ENCODE results near the gene SLC49A3. TPM values are rescaled to one million over a fixed set of nuclear protein-coding genes. Genes with fewer than 3 reads are reported as not detected.
"Not testable (repeated sequence)": the region's sequence is repeated elsewhere in the genome, so short reads cannot be mapped to it uniquely, and the experiment has no call there.

The SLC49A3 gene
- total RNA-seq, 1 donor from 2014 or later = 0.53 TPM

DNA sequence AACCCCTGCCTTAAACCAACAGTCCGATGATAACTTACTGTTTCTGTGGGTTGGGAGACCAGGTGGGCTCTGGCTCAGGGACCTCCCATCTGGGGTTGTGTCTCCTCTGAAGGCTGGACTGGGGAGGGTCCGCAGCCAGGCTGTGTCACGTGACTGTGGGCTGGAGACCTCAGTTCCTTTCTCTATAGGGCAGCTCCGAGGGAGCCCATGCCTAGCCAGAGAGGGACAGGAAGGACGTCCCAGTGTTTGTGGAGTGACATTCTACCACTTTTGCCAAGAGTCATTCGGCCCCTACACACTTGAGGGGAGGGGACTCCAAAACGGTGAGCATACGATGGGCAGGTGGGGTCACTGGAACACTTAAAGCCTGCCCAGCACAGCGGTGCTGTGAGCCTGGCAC is 21.2 kb upstream of the SLC49A3 start:
- FAIRE-seq (no peak), DNase-seq (ENCODE audit: low read depth) (no peak)
- TF ChIP-seq, protein P1, sequence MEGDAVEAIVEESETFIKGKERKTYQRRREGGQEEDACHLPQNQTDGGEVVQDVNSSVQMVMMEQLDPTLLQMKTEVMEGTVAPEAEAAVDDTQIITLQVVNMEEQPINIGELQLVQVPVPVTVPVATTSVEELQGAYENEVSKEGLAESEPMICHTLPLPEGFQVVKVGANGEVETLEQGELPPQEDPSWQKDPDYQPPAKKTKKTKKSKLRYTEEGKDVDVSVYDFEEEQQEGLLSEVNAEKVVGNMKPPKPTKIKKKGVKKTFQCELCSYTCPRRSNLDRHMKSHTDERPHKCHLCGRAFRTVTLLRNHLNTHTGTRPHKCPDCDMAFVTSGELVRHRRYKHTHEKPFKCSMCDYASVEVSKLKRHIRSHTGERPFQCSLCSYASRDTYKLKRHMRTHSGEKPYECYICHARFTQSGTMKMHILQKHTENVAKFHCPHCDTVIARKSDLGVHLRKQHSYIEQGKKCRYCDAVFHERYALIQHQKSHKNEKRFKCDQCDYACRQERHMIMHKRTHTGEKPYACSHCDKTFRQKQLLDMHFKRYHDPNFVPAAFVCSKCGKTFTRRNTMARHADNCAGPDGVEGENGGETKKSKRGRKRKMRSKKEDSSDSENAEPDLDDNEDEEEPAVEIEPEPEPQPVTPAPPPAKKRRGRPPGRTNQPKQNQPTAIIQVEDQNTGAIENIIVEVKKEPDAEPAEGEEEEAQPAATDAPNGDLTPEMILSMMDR (IDR thresholded peaks at IDR 0.05; ENCODE audit: insufficient read depth, low read length, severe bottlenecking) = no peak
- no peaks in the 10 kb centered on the region for H3K36me3 ChIP-seq (ENCODE audit: control insufficient read depth, insufficient read depth, low read length)
- no peak overlapping the region for H3K4me3 ChIP-seq (ENCODE audit: low read depth, low read length)
- no peaks in the 10 kb centered on the region for H3K27me3 ChIP-seq (ENCODE audit: control insufficient read depth, insufficient read depth, low read length)

- TF ChIP-seq, protein P1 (IDR thresholded peaks at IDR 0.05; ENCODE audit: insufficient read depth, low read length, severe bottlenecking) = no peak
- FAIRE-seq = no peak
- no peak for DNase-seq (ENCODE audit: low read depth)
- H3K27me3 ChIP-seq (ENCODE audit: control insufficient read depth, insufficient read depth, low read length) = no peaks in the 10 kb centered on the region
- H3K36me3 ChIP-seq (ENCODE audit: control insufficient read depth, insufficient read depth, low read length) = no peaks in the 10 kb centered on the region
- no peak overlapping the region for H3K4me3 ChIP-seq (ENCODE audit: low read depth, low read length)
These were observed 20.4 kb upstream of the SLC49A3 start for GRCh38 chr4:709348-709747.

DNA sequence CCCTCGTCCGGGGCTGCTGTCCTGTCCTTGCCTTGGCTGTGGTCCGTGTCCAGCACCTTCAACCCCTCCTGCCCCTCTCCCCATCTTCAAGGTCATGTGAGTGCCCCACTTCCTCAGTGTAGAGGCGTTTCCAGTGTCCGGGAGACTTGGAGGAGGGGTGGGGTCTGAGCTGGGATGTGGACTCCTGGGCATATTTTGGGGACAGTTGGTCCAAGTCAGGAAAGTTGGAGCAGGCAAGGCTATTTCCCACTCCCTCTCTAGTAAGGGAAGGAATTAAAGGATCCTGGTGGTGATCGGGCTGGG is 19.6 kb upstream of the SLC49A3 start:
- no peaks in the 10 kb centered on the region for H3K27me3 ChIP-seq (ENCODE audit: control insufficient read depth, insufficient read depth, low read length)
- H3K4me3 ChIP-seq (ENCODE audit: low read depth, low read length) = no peak overlapping the region
- DNase-seq (ENCODE audit: low read depth) (no peak), FAIRE-seq (no peak)
- H3K36me3 ChIP-seq (ENCODE audit: control insufficient read depth, insufficient read depth, low read length) = no peaks in the 10 kb centered on the region
- TF ChIP-seq, protein P1 (IDR thresholded peaks at IDR 0.05; ENCODE audit: insufficient read depth, low read length, severe bottlenecking) = no peak

DNA sequence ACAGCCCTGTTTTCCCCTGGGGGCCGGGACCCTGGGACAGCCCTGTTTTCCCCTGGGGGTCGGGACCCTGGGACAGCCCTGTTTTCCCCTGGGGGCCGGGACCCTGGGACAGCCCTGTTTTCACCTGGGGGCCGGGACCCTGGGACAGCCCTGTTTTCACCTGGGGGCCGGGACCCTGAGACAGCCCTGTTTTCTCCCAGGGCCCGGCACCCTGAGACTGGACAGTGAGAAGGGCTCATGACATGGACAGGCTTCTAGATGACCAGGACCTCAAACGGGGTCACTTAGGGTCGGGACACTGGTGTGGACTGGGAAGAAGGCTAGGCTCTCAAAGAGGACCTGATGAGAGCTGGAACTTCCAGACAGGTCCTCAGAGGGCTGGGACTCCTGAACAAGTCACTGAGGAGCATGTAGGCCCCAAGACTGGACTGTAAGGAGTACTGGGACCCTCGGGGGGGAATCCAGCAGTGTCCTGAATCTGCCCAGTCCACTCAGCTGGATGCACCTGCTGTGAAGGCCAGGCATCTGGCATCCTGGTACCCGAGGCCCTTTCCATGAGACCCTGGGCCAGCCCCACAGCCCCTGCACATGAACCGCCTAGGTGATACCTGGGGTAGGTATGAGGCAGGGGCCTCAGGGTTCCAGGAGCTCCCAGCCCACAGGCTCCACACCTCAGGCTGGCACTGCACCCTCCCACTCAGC is 19.1 kb upstream of the SLC49A3 start:
- Histone ChIP-seq H3K36me3 (ENCODE audit: control insufficient read depth, insufficient read depth, low read length) (no peaks in the 10 kb centered on the region), H3K4me3 (ENCODE audit: low read depth, low read length) (no peak overlapping the region), H3K27me3 (ENCODE audit: control insufficient read depth, insufficient read depth, low read length) (no peaks in the 10 kb centered on the region)
- DNase-seq (ENCODE audit: low read depth) (no peak), FAIRE-seq (no peak)
- TF ChIP-seq, protein P1 (IDR thresholded peaks at IDR 0.05; ENCODE audit: insufficient read depth, low read length, severe bottlenecking) = no peak

- FAIRE-seq = no peak
- Histone ChIP-seq H3K4me3 (ENCODE audit: low read depth, low read length) (peak overlapping the region; percentile 56), H3K27me3 (ENCODE audit: control insufficient read depth, insufficient read depth, low read length) (no peaks in the 10 kb centered on the region), H3K36me3 (ENCODE audit: control insufficient read depth, insufficient read depth, low read length) (no peaks in the 10 kb centered on the region)
- DNase-seq (ENCODE audit: low read depth) = no peak
- TF ChIP-seq, protein P1 (IDR thresholded peaks at IDR 0.05; ENCODE audit: insufficient read depth, low read length, severe bottlenecking) = no peak
These were observed 18.1 kb upstream of the SLC49A3 start for GRCh38 chr4:706834-707598.

DNA sequence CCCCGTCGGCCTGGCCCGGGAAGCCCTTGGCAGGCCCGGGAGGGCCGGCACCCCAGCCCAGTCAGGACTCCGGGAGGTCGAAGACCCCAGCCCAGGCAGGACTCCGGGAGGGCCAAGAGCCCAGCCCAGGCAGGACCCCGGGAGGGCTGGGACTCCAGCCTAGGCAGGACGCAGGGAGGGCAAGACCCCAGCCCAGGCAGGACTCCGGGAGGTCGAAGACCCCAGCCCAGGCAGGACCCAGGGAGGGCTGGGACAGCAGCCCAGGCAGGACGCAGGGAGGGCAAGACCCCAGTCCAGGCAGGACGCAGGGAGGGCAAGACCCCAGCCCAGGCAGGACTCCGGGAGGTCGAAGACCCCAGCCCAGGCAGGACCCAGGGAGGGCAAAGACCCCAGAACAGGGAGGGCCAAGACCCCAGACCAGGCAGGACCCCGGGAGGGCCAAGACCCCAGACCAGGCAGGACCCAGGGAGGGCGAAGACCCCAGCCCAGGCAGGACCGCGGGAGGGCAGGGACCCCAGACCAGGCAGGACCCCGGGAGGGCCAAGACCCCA is 17.2 kb upstream of the SLC49A3 start:
- not testable (repeated sequence) for DNase-seq (ENCODE audit: low read depth); H3K27me3 ChIP-seq (ENCODE audit: control insufficient read depth, insufficient read depth, low read length); FAIRE-seq; H3K36me3 ChIP-seq (ENCODE audit: control insufficient read depth, insufficient read depth, low read length)
- H3K4me3 ChIP-seq (ENCODE audit: low read depth, low read length) = peak overlapping the region; percentile 56
